ENCODE results near the gene CEP95.

- TF ChIP-seq, protein P1, sequence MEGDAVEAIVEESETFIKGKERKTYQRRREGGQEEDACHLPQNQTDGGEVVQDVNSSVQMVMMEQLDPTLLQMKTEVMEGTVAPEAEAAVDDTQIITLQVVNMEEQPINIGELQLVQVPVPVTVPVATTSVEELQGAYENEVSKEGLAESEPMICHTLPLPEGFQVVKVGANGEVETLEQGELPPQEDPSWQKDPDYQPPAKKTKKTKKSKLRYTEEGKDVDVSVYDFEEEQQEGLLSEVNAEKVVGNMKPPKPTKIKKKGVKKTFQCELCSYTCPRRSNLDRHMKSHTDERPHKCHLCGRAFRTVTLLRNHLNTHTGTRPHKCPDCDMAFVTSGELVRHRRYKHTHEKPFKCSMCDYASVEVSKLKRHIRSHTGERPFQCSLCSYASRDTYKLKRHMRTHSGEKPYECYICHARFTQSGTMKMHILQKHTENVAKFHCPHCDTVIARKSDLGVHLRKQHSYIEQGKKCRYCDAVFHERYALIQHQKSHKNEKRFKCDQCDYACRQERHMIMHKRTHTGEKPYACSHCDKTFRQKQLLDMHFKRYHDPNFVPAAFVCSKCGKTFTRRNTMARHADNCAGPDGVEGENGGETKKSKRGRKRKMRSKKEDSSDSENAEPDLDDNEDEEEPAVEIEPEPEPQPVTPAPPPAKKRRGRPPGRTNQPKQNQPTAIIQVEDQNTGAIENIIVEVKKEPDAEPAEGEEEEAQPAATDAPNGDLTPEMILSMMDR (IDR thresholded peaks at IDR 0.05): no peak
- TF ChIP-seq POLR2AphosphoS5 (IDR thresholded peaks at IDR 0.05): no peak
- no peak for TF ChIP-seq POLR2A (IDR thresholded peaks at IDR 0.05)
Observed at GRCh38 chr17:64472564-64472963, 34.2 kb upstream of the CEP95 start.
